MM.1S (cell line): Measurements from ENCODE around the gene NUDT12.

Experiments
- EZH2 ChIP-seq: fragments of 300-600 bp; sonication (generic); optimal IDR thresholded peaks from 2 replicates; pipeline ENCODE3; 2017; ENCODE audit warnings: low read depth, mild to moderate bottlenecking, antibody characterized with exemption, low read length, mixed read lengths
- EZH2phosphoT487 ChIP-seq: fragments of 300-600 bp; sonication (generic); IDR thresholded peaks from 2 replicates; pipeline ENCODE4 v1.6.1; 2018; ENCODE audit warnings: antibody characterized with exemption, low read length
- TF ChIP-seq, protein P1 (sequence below): fragments of 300-600 bp; sonication (generic); IDR thresholded peaks from 2 replicates; pipeline ENCODE4 v1.5.1; 2016; ENCODE audit warnings: antibody characterized with exemption, low read length, mixed read lengths

DNA sequence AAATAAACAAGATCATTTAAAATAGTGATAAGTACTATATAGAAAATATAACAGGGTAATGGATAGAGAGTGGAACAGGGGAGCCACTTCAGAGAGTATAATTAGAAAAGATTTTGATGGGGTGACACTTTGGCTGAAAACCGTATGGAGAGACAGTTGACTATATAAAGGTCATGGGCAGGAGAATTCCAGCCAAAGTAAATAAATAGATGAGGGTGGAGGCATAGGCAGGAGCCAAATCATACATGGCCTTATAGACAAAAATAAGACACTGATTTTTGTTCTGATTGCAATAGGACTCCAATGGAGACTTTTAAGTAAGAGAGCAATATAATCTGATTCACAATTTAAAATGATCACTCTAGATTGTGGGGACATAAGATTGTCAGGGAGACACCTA is 37.5 kb upstream of the NUDT12 start:
- TF ChIP-seq, protein P1, sequence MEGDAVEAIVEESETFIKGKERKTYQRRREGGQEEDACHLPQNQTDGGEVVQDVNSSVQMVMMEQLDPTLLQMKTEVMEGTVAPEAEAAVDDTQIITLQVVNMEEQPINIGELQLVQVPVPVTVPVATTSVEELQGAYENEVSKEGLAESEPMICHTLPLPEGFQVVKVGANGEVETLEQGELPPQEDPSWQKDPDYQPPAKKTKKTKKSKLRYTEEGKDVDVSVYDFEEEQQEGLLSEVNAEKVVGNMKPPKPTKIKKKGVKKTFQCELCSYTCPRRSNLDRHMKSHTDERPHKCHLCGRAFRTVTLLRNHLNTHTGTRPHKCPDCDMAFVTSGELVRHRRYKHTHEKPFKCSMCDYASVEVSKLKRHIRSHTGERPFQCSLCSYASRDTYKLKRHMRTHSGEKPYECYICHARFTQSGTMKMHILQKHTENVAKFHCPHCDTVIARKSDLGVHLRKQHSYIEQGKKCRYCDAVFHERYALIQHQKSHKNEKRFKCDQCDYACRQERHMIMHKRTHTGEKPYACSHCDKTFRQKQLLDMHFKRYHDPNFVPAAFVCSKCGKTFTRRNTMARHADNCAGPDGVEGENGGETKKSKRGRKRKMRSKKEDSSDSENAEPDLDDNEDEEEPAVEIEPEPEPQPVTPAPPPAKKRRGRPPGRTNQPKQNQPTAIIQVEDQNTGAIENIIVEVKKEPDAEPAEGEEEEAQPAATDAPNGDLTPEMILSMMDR: no peak
- TF ChIP-seq EZH2: no peak
- TF ChIP-seq EZH2phosphoT487: no peak
